Stimulated activated CD8-positive, alpha-beta memory T cell treated with anti-CD3 and anti-CD28 coated beads, Interleukin-4, amount 100 ng/mL, for 4 hours (primary cell): ENCODE results near the gene DHX36.

ENCODE experiments used
- DNase-seq, 2 donors: peaks; one replicate each; pipeline ENCODE4 v3.0.0-alpha.2; 2020; ENCODE audit warnings: low read depth in 2 of 2, low spot score in 1 of 2

DHX36 gene

DNA sequence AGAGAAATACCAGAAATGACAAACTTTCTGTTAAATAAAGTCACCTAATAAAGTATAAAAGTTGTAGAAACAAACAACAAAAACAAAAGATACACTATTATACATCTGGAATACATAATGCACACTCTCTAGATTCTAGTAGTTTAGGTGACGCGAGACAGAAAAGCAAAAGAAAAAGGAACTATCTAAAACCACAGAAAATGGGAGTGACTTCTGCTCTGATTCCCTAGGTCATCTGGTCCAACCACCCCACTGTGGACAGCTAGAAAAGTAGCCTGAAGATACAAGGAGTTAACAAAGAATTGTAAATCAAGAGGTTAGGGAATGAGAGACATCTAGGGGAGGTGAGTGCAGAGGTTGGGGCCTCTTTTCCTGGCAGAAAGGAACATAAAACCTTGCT is 39.1 kb downstream of the DHX36 start:
- no peak for DNase-seq

- DNase-seq: no peak
Measured at GRCh38 chr3:154280161-154280560, 44.1 kb downstream of the DHX36 start.

DNA sequence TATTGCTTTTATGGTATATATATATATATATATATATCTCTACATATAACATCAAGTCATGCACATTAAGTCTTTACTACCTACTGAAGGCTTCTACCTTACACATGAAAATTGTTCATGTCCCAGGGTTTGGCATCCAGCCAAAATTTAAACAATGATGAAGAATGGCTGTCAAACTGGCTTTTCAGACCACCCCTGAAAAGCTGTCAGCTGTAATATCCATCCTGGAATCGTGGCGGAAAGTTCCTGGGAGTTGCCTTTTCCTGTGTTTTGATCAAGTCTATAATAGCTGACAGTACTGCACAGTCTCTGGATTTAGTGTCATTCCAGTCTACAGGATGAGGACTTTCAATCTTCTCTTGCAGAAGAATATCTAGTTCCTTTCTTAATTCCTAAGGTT is 48.3 kb downstream of the DHX36 start:
- no peak for DNase-seq

DNA sequence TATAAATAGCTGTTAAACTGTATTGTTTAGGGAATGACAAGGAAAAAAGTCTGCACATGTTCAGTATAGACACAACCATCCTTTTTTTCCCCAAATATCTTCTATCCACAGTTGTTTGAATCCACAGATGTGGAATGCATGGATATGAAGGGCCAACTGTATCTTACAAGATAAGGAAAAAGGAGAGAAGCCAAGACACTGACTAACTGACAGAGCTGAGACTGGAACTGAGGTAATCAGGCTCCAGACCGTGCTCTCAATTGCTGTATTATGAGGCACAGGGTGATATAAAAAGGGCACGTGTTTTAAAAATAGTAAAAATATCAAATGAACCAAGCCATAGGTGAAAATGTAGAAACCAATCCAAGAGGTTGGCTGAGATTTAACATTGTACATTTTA is 49.0 kb downstream of the DHX36 start:
- DNase-seq: no peak

- no peak for DNase-seq
Measured at GRCh38 chr3:154274348-154274747, 49.9 kb downstream of the DHX36 start.

- no peak for DNase-seq
Measured at GRCh38 chr3:154273381-154273780, 50.9 kb downstream of the DHX36 start.

- DNase-seq: no peak
Measured at GRCh38 chr3:154254527-154254926, 69.8 kb downstream of the DHX36 start.

GRCh38 chr3:154252759-154253638 is 71.3 kb downstream of the DHX36 start:
- peak; percentile 17 to 29 for DNase-seq

DNA sequence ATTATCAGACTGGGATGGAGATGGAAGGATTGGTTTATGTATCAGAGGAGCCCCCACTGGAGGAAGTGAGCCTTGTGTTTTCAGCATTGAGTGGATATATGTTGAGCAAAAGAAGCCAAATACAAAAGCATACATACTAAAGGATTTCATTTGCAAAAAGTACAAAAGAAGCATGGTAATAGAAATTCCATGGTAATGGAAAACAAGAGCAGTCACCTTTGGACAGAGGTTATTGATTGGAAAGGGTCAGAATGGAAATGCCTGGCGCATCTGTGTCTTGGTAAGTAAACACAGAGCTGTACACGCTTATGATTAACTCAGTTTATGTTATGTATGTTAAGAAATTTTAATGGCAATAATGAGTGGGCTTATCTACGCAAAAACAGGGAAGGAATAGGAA is 72.7 kb downstream of the DHX36 start:
- no peak for DNase-seq

DNA sequence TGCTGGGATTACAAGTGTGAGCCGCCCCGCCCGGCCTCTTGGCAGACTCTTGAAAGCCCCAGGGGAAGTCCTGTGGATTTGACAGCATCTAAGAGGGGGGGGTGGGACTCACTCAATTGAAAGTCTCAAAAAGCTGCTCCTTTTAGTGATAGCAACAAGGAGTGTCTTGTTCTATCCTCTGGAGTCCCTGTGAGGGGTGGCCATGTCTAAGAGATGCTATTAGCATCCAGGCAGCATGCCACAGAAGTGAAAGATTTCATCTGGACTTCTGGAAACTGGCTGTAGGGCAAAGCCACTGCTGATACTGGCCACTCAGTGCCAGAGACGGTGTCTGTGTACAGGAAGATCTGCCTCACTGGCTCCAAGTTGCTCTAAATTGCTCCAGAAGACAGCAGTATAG is 74.0 kb downstream of the DHX36 start:
- DNase-seq: no peak

GRCh38 chr3:154247806-154248415 is 76.4 kb downstream of the DHX36 start:
- no peak for DNase-seq

DNA sequence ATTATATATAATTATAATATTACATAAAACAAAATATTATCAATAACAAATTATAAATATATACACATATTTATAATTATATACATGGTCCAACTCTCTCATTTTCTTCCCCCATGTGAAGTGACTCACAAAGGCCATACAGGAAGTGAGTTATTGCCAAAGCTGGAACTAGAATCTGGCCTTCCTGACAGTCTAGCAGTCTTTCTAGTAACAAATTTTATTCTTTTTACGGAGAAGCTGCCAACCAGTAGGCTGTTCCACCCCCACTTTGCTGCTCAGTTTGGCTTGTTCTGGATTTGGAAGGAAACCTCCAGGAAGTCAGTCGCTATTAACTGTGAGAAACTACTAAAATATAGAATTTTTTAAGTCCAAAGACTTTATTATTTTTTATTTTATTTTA is 79.6 kb downstream of the DHX36 start:
- DNase-seq: no peak

GRCh38 chr3:154243353-154243752 is 80.9 kb downstream of the DHX36 start:
- DNase-seq: no peak

DNA sequence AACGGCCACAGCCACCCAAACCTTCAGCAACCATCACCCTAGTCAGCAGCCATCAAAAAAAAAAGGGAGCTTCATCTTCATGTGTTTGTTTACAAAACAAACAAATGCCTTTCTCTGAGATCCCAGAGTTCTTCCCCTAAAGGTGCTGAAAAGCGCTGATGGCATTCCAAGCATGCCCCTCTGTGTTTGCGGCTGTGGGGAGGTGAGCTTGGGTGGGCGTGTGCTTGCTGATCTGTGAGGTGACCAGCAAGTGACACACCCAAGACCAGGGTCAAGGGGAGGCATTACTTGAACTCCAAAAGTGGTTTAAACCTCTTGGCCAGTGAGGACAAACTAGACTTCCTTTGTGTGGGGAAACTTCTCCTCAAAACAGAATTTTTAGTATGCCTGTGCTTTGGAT is 81.5 kb downstream of the DHX36 start:
- no peak for DNase-seq

DNA sequence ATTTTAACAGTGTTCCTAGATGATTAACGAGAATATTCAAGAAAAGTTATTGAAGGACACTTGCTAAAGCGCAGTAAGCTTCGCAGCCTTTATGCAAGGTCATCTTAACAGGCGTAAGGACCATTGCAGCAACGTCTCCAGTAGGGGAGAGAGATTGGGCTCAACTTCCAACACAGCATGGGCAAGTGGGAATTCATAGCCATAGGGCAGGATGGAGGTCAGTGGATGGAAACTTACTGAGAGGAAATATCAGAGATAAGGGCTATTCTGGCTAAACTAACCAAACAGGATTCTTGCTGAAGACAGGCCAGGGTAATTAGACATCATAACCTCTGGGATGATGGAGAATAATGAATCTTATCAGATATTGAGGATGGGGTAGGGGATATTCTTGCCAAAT is 82.8 kb downstream of the DHX36 start:
- DNase-seq: no peak

DNA sequence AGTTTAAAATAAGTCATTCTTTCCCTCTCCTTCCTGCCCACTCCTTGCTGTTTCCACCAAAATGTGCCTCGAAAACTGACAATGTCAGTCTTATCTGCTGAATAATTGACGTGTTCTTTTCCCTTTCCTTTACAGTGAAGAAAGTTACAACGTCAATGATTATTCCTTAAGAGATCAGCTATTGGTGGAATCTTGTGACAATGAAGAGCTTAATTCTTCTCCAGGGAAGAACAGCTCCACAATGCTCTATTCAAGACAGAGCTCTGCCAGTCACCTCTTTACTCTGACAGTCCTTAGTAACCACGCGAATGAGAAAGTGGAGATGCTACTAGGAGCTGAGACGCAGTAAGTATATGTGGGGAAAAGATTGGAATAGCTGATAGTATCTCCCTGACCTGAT is 84.1 kb downstream of the DHX36 start:
- DNase-seq: no peak

DNA sequence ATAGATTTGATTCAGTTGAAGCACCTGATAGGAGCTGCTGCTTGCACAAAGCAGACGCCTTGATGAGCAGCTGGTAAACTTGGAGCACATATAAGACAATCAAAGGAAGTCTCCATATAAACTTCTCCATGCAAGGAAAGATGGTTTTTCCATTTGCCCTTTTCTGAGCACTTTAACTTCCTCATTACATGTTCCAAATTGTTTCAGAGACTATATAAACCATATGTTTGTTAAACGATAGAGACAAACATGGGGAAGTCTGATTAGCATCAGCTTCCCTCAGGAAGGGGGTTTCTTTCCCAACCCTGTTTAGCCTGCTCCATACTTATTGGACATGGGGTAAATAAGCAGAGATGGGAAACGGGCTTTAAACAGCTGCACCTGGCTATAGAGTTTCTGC is 88.0 kb downstream of the DHX36 start:
- DNase-seq: no peak

GRCh38 chr3:154235330-154235729 is 89.0 kb downstream of the DHX36 start:
- no peak for DNase-seq

DNA sequence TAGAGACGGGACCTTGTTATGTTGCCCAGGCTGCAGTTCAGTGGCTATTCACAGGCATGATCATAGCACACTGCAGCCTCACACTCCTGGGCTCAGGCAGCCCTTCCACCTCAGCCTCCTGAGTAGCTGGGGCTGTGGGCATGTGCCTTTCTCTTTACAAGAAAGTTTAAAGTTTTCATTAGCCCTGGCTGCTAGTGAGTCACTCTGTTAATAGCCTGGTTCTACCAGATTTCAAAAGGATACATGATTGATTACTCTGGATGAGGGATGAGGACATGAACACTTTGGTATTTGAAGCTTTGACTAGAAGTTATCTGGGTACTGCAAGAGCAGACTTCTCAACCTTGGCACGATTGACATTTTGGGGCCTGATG is 95.1 kb downstream of the DHX36 start:
- DNase-seq: no peak

DNA sequence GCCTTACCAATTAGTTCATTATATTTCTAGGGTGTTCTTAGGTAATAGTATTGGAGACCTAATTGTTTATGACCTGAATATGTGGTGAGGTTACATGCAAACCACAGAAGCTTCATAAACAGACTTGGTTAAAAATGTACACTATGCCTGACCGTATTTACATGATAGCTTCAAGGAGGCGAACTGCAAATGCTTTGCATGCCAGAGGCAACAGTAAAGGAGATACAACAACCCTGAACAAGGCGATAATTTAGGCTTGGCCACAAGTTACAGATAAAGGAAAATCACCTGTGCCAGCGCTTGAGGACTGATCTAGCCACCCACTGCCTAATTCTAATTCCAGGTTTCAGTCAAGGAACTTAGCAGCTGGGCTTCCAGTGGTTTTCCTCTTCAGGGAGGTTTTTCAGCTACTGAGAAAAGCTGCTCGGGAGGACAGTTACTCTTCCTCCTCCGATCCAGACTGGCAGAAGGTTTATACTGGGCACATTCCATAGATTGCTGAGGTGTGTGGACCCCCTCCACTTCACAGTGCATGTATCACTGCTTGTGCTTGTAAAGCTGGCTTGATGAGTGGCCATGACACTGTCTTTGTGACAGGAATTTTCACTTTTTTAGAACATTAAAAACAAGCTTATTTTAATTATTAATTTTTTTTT is 95.6 kb downstream of the DHX36 start:
- DNase-seq: no peak

DNA sequence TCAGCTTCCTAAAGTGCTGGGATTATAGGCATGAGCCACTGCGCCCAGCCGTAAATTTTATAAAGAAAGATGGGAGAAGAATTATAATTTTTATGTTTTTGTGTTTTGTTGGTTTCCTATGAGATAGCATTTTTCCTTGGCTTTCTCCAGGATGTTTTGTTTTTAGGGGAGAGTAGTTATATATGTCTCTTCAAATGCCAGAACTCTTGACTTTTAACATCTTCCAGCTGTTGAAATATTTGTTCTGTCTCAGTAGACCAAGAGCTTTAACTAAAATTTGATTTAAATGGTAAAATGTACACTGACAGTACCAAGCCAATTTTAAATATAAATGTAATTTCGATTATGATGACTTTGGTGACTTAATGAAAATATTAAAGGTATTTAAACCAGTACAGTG is 96.8 kb downstream of the DHX36 start:
- no peak for DNase-seq

DNA sequence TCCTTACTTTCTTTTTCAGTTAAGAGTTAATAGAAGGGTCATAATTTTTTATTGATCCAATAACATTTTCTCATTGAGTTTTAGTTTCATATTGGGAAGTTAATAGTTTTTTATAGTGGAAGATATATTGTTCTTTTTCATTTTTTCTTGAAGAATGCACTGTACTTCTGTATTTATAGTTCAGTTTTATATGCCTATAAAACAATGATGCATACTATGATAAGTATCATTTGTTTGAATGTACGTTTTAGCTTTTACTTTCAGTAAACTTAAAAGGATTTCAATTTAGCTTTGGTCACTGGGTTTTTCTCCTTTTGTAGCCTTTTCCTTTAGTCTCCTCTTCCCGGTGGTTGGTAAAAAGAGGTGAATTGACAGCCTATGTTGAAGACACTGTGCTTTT is 98.8 kb downstream of the DHX36 start:
- no peak for DNase-seq
